Neural cell (in vitro differentiated cells): ENCODE data around the gene CHRDL2.

Experiments used
- CTCF ChIP-seq: fragments of 450-650 bp; IDR thresholded peaks from 2 replicates; pipeline ENCODE4 v1.5.1; 2014; ENCODE audit warnings: antibody characterized with exemption, mild to moderate bottlenecking, moderate library complexity; ENCODE audit not compliant: poor library complexity, severe bottlenecking
- EZH2 ChIP-seq: fragments of 200-600, 300-800 bp; shearing (Covaris generic), sonication (generic); IDR thresholded peaks from 2 replicates; pipeline ENCODE4 v1.6.1; 2014; ENCODE audit warnings: antibody characterized with exemption, low read length, borderline replicate concordance, mild to moderate bottlenecking; ENCODE audit not compliant: insufficient read depth, poor library complexity, severe bottlenecking
- MXI1 ChIP-seq: fragments of 450-650 bp; conservative IDR thresholded peaks from 2 replicates; pipeline ENCODE4 v1.6.1; 2014; ENCODE audit warnings: antibody characterized with exemption, mild to moderate bottlenecking; ENCODE audit not compliant: poor library complexity, severe bottlenecking
- POLR2AphosphoS5 ChIP-seq: IDR thresholded peaks from 2 replicates; pipeline ENCODE4 v1.6.1; 2012
- RAD21 ChIP-seq: fragments of 450-650 bp; conservative IDR thresholded peaks from 2 replicates; pipeline ENCODE4 v1.6.1; 2014; ENCODE audit warnings: antibody characterized with exemption, mild to moderate bottlenecking, moderate library complexity
- SMC3 ChIP-seq: fragments of 450-650 bp; conservative IDR thresholded peaks from 2 replicates; pipeline ENCODE4 v1.6.1; 2014; ENCODE audit warnings: antibody characterized with exemption, mild to moderate bottlenecking, moderate library complexity; ENCODE audit not compliant: poor library complexity
- TAF1 ChIP-seq: IDR thresholded peaks from 2 replicates; pipeline ENCODE4 v1.6.1; 2012; ENCODE audit warnings: low read depth

GRCh38 chr11:74682731-74683278 is 48.4 kb downstream of the CHRDL2 start:
- no peak for TF ChIP-seq CTCF
- no peak for TF ChIP-seq EZH2
- no peak for TF ChIP-seq POLR2AphosphoS5
- TF ChIP-seq SMC3 = no peak
- TF ChIP-seq MXI1 = no peak
- no peak for TF ChIP-seq TAF1
- no peak for TF ChIP-seq RAD21
